Measurements from ENCODE around the gene TANK.
"Not testable (repeated sequence)": the region's sequence is repeated elsewhere in the genome, so short reads cannot be mapped to it uniquely, and the experiment has no call there.

Gene TANK

DNA sequence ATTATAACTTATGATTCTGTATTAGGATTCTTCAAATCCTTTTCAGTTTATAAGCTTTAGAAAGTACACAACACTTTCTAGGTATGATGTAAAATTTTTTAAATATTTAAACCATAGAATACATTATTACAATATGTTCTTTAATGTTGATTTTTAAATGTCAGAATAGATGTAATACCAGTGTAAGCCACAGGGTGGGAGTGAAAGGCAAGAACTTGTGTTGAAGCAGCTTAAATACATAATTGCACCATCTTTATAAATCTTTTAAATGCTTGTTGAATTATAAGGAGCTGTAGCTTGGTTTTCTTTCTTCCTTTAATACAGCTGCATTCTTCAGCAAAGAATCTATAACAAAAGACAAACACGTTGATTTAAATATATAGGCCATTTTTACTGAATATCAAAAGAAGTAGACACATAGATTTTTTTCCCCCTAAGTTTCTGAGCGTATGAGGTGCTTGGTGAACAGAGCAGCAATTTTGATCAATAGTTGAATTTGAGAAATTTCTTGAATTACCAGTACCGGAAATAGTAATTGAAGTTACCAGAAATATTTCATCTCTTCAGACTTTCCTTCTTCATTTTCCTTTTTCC is 63.0 kb downstream of the TANK start:
- DNase-seq, result no peak
- intact Hi-C loops (cut with DNase I), result loop anchor here (1.0 to 10.0 kb wide), 3 partner anchors 50 to 902 kb away; no protein-coding TSS in a partner anchor

DNA sequence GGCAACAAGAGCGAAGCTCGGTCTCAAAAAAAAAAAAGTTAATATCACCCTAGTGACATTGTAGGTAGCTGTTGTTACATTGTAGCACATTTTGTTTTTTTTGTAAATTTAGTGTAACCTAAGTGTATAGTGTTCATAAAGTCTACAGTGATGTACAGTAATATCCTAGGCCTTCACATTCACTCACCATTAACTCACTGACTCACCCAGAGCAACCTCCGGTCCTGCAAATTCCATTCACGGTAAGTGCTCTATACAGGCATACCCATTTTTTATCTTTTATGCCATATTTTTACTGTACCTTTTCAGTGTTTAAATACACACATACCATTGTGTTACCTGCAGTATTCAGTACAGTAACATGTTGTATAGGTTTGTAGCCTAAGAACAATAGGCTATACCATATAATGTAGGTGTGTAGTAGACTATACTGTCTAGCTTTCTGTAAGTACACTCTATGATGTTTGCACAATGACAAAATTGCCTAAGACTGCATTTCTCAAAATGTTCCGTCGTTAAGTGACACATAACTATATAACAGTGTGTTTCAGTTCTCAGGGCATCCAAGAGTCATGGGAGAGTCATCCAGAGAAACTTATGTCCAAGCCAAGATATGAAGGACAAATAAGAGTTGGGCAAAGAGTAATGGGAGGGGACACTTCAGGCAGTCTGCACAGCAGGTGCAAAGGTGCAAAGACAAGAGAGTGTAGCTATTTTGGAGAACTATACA is 68.4 kb downstream of the TANK start:
- DNase-seq, result no peak
- intact Hi-C loops (cut with DNase I), result loop anchor here (10.0 kb wide), 2 partner anchors 356 to 896 kb away; no protein-coding TSS in a partner anchor

- intact Hi-C loops (cut with DNase I), result no loop called here
- DNase-seq, result no peak
Observed at GRCh38 chr2:161230959-161231358, 70.7 kb downstream of the TANK start.

- intact Hi-C loops (cut with DNase I), result no loop called here
- no peak for DNase-seq
Observed at GRCh38 chr2:161232571-161232970, 72.3 kb downstream of the TANK start.

- DNase-seq, result no peak
- intact Hi-C loops (cut with DNase I), result no loop called here
Observed at GRCh38 chr2:161233858-161234431, 73.7 kb downstream of the TANK start.

DNA sequence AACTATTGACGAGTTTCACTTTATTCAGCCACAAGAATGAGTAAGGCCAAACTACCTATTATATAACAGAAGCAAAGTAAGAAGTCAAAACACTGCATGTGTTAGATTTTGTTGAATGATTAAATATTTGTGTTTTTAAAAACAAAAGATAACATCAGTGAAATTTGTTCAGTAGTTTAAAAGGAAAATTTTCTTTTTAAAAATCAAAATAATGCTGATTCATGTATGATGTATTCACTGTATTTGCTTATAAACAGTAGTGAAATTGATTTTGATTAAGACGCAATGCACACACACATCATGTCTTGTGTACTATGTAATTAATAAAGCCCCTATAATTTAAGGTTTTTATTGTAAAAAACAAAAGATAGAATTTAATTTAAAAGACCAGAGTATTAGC is 74.4 kb downstream of the TANK start:
- intact Hi-C loops (cut with DNase I), result loop anchor here (5.0 kb wide), 1 partner anchor 73 kb away; the partner anchor contains the start of gene PSMD14
- no peak for DNase-seq

DNA sequence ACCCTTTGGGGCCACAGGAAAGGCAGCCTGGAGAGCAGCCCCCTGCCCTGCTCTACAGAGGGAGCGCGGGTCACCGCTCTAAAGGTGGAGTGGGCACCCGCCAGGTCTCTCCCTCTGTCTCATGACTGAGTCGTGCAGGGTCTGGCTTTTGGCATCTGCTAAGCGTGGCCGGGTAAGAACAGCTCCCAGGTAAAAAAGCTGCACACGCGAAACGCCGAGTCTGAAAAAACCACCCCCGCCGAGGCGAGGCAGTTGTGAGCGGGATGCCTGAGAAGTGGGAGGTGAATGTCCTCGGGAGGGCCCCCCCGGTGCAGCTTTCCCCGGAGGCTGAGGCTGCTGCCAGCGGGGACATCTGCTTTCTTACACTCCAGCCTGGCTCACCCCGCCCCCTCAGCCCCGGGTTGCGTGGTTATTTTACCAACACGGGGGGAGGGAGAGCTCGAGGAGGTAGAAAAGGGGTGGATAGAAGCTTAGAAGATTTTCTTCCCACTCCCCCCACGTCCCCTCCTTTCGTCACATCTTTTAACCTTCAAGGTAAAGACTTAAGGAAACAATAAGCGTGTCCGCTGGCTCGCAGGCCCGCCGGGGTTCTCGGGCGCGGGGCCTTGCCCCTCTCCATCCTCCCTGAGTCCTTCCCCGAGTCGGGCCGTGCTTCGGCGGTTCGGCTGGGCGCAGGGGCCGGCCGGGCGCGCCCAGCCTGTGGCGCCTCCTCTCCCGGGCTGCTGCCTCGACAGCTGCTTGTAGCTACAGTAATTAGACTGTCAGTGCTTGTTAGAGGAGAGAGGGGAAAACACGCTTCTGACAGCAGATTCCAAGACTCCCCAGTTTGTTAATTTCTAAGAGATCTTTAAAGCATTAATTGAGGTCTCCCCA is 77.4 kb downstream of the TANK start:
- DNase-seq, result peak; percentile 63 to 97 (median 85)
- intact Hi-C loops (cut with DNase I), result loop anchor here (5.0 kb wide), 1 partner anchor 70 kb away; the partner anchor contains the start of gene PSMD14

DNA sequence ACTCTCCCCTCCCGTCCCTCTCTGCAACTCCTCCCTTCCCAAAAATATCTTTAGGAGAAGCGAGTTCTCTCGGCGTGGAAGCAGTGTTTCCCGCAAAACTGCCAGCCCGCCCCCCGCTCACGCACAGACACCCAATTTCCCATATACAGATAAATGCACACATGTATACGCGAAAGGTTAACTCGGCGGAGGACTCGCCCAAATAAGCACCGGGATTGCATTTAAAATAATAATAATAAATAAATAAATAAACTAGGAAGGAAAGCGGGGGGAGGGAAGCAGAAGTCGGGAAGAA is 78.0 kb downstream of the TANK start:
- peak in 4 of 10 donors; percentile 20 to 81 (median 48) for DNase-seq
- intact Hi-C loops (cut with DNase I), result loop anchor here (5.0 kb wide), 1 partner anchor 69 kb away; the partner anchor contains the start of gene PSMD14

- DNase-seq, result peak; percentile 80 to 98 (median 90)
- intact Hi-C loops (cut with DNase I), result loop anchor here (5.0 kb wide), 1 partner anchor 69 kb away; the partner anchor contains the start of gene PSMD14
Observed at GRCh38 chr2:161238560-161239325, 78.5 kb downstream of the TANK start.

- intact Hi-C loops (cut with DNase I), result loop anchor here (5.0 kb wide), 1 partner anchor 68 kb away; the partner anchor contains the start of gene PSMD14
- DNase-seq, result peak in 4 of 10 donors; percentile 17 to 83 (median 72)
Observed at GRCh38 chr2:161239326-161240109, 79.3 kb downstream of the TANK start.

DNA sequence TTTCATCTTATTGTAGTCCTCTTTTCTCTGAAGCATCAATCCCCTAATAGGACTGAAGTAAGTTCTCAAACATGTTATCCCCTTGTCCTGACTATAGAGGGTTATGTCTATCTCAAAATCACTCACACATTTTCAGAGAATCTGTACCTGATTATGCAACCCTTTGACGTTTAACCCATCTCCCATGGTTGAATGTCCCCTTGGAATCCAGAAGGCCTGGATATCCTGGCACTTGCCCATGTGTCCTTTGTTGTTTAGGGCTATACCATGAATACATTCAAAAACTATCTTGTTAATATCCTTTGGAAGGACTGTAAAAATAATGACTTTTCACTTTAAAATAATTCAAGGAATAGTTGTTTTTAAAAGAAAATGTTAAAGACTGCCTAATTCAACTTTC is 81.7 kb downstream of the TANK start:
- no peak for DNase-seq
- intact Hi-C loops (cut with DNase I), result no loop called here

DNA sequence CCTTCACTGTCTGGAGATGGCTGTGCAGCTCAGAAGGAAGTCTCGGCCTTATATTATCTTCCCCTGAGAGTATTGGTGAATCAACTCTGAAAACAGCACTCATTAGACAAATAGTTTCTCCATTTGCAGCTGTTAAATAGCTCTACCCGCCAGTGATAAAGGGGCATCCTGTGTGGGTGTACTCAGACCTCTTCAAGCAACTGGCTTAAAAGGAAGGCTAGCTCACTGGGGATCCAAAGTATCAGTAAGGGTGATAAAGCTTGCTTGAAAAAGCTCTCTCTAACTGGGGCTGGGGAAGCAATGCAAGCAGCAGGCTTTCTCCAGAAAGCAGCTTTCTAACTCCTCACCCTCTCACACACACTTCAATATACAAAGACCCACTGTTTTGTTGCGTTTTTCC is 83.1 kb downstream of the TANK start:
- intact Hi-C loops (cut with DNase I), result no loop called here
- DNase-seq, result no peak

- intact Hi-C loops (cut with DNase I), result no loop called here
- no peak for DNase-seq
Observed at GRCh38 chr2:161243905-161244304, 83.7 kb downstream of the TANK start.

DNA sequence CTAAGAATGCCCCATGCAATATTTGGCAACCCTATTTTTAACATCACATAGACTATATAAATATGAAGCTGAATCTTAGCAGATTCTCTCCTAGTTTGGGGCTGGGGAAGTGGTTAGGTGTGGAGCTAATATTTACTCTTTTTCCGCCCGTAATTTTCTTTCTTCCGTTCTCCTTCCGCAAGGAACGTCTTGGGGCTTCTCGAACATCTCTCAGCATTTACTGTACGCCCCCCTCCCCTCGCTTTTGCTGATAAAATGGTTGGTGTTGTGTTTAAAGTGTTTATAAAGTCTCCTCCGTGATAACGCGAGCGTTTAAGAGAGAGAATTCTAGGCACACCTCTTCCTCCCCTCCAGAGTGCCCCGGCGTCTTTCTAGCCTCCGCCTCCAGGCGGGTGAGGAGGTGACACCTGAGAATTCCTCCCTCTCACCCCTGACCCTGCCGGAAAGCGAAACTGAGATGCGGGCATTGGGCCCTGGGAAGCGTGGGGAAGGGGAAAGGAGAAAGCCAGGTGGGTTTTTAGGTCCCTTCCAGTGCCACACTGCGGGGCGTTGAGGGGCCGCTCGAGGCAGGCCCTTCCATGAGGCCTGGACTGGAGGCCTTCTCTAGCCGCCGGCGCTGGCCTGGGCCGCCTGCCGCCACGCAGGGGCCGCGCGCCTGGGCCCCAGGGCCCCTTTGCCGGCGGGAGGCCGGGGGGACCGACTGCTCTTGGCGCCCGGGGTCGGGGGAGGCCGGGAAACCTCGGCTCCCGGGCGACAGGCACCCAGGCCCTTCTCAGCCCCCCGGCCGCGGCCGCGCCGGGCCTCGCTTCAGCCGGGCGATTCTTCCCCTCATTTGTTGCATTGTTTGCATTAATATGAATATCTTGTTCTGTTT is 84.4 kb downstream of the TANK start:
- intact Hi-C loops (cut with DNase I), result not testable (repeated sequence)
- DNase-seq, result peak in 1 of 10 donors; percentile 57

- no peak for DNase-seq
- intact Hi-C loops (cut with DNase I), result no loop called here
Observed at GRCh38 chr2:161245261-161245553, 85.0 kb downstream of the TANK start.

DNA sequence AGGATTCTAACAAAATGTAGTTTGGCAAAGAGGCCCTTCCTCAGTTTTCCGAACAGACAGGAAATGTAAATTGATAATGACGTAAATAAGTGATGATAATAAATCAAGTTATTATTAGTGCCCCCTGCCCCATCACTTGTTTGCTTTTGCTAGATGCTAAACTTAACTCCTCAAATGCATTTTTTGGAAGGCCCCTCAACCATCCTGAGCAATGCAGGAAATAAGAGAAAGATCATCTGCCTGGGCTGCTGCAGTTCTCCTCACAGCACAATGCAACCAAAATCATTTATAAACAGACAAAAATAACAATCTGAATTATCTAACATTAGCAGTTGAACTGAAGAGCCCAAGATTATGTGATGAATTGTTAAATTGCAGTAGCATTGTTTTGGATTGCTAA is 85.4 kb downstream of the TANK start:
- intact Hi-C loops (cut with DNase I), result no loop called here
- no peak for DNase-seq

DNA sequence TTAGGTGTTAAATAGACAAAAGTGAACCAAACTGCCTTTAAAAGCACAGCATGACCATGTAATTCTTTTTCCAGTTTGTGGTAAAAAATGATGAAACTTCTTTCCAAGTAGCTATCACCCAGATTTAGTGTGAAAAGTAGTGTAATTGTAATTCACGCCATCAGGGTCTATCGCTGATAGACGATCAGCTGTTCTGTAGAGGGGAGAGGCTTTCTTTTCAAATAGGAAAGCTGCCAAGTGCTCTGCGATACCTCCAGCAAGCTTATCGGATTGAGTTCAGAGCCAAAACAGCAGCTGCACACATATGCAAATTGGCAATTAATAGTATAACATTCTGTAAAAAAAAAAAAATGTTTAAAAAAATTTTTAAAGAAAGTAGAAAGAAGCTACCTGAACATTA is 86.1 kb downstream of the TANK start:
- intact Hi-C loops (cut with DNase I), result no loop called here
- no peak for DNase-seq

GRCh38 chr2:161250864-161251436 is 90.7 kb downstream of the TANK start:
- intact Hi-C loops (cut with DNase I), result no loop called here
- DNase-seq, result no peak
